Activated B cell treated with CpG ODN at 0.5 μM for 24 hours (primary cell): ENCODE data around the gene PRRX1. TPM values are rescaled to one million over a fixed set of nuclear protein-coding genes. Genes with fewer than 3 reads are reported as not detected.

ENCODE experiments used
- ATAC-seq: fragments of 200-7000 bp; cut with Tn5 transposase; one replicate; pipeline ENCODE4 v1.10.0; 2021; ENCODE audit warnings: low read depth, mild to moderate bottlenecking, moderate library complexity
- CTCF ChIA-PET: fragments of 350-600 bp; sonication (Branson Sonifier 250); formaldehyde crosslinking; loops from one replicate; lab custom pipeline; 2021; ENCODE audit warnings: antibody characterized with exemption; lab: Charles Lee
- POLR2A ChIA-PET: fragments of 350-600 bp; sonication (Branson Sonifier 250); formaldehyde crosslinking; loops from one replicate; lab custom pipeline; 2021; ENCODE audit warnings: antibody characterized with exemption; lab: Charles Lee
- DNase-seq: peaks from one replicate; pipeline ENCODE4 v3.0.0; 2022
- H3K27ac Mint-ChIP-seq: one replicate; pipeline ENCODE4 v1.8.0; 2020; ENCODE audit warnings: mixed read lengths
- H3K27me3 Mint-ChIP-seq: one replicate; pipeline ENCODE4 v1.8.0; 2021; ENCODE audit warnings: mixed read lengths
- H3K36me3 Mint-ChIP-seq: one replicate; pipeline ENCODE4 v1.8.0; 2021; ENCODE audit warnings: low read depth, mixed read lengths
- H3K4me1 Mint-ChIP-seq: one replicate; pipeline ENCODE4 v1.8.0; 2021; ENCODE audit warnings: mixed read lengths
- H3K4me3 Mint-ChIP-seq: one replicate; pipeline ENCODE4 v1.8.0; 2020; ENCODE audit warnings: mild to moderate bottlenecking, mixed read lengths
- H3K9me3 Mint-ChIP-seq: one replicate; pipeline ENCODE4 v1.8.0; 2020; ENCODE audit warnings: mixed read lengths
- intact Hi-C: fragments of 100-400 bp; cut with micrococcal nuclease; formaldehyde crosslinking; loops from one replicate; pipeline ENCODE4 v1.15.1; 2024
- total RNA-seq: library from RNA; stranded (reverse); gene quantifications from 2 replicates; pipeline ENCODE4 v1.2.3, GENCODE V29; 2022
- TF ChIP-seq, protein P1 (sequence below): fragments of 200-600 bp; IDR thresholded peaks from one replicate; pipeline ENCODE4 v1.8.0; 2022; ENCODE audit warnings: antibody characterized with exemption, mild to moderate bottlenecking

PRRX1 gene
- total RNA-seq, 1 donor from 2014 or later, result not detected

- TF ChIP-seq, protein P1, sequence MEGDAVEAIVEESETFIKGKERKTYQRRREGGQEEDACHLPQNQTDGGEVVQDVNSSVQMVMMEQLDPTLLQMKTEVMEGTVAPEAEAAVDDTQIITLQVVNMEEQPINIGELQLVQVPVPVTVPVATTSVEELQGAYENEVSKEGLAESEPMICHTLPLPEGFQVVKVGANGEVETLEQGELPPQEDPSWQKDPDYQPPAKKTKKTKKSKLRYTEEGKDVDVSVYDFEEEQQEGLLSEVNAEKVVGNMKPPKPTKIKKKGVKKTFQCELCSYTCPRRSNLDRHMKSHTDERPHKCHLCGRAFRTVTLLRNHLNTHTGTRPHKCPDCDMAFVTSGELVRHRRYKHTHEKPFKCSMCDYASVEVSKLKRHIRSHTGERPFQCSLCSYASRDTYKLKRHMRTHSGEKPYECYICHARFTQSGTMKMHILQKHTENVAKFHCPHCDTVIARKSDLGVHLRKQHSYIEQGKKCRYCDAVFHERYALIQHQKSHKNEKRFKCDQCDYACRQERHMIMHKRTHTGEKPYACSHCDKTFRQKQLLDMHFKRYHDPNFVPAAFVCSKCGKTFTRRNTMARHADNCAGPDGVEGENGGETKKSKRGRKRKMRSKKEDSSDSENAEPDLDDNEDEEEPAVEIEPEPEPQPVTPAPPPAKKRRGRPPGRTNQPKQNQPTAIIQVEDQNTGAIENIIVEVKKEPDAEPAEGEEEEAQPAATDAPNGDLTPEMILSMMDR, result no peak
- no peaks in the 10 kb centered on the region for H3K36me3 Mint-ChIP-seq
- H3K27ac Mint-ChIP-seq, result no peak overlapping the region
- H3K4me1 Mint-ChIP-seq, result no peaks in the 10 kb centered on the region
- intact Hi-C loops, result no loop called here
- CTCF ChIA-PET, result no interaction called here
- no peak overlapping the region for H3K4me3 Mint-ChIP-seq
- peaks cover 5% of the 10 kb centered on the region for H3K9me3 Mint-ChIP-seq
- POLR2A ChIA-PET, result no interaction called here
- peaks cover 2% of the 10 kb centered on the region for H3K27me3 Mint-ChIP-seq
- DNase-seq, result no peak
- no peak for ATAC-seq
These were observed 29.0 kb upstream of the PRRX1 start for GRCh38 chr1:170634824-170635410.

- no peaks in the 10 kb centered on the region for H3K27me3 Mint-ChIP-seq
- POLR2A ChIA-PET, result no interaction called here
- no peak overlapping the region for H3K27ac Mint-ChIP-seq
- no peak for DNase-seq
- ATAC-seq, result no peak
- no peak overlapping the region for H3K4me3 Mint-ChIP-seq
- no peaks in the 10 kb centered on the region for H3K4me1 Mint-ChIP-seq
- intact Hi-C loops, result no loop called here
- CTCF ChIA-PET, result no interaction called here
- H3K9me3 Mint-ChIP-seq, result peaks cover 5% of the 10 kb centered on the region
- TF ChIP-seq, protein P1, result no peak
- no peaks in the 10 kb centered on the region for H3K36me3 Mint-ChIP-seq
These were observed 23.4 kb upstream of the PRRX1 start for GRCh38 chr1:170640581-170640980.

DNA sequence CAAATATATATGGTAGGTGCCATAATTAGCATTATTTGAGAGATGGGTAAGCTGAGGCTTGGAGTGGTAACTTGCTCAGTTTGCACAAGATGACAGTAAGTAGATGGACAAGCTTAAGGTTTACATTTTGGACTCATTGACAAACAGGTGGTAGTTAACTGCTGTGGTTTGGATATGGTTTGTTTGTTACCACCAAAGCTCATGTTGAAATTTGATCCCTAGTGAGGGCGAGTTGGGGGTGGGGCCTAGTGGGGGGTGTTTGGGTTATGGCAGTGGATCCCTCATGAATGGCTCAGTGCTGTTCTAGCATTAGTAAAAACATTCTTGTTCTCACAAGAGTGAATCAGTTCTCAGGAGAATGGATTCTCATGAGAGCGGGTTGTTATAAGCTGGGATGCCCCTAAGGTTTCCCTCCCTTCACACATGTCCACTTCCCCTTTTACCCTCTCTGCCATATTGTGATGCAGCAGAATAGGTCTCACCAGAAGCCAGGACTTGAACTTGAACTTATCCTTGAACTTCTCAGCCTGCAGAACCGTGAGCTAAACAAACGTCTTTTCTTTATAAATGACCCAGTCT, 6.6 kb upstream of the PRRX1 start:
- DNase-seq (no peak), ATAC-seq (no peak)
- Mint-ChIP-seq H3K4me3 (no peak overlapping the region), H3K27ac (no peak overlapping the region), H3K9me3 (no peaks in the 10 kb centered on the region), H3K36me3 (no peaks in the 10 kb centered on the region), H3K4me1 (no peaks in the 10 kb centered on the region), H3K27me3 (peaks cover 52% of the 10 kb centered on the region)
- intact Hi-C loops, result no loop called here
- ChIA-PET POLR2A (no interaction called here), CTCF (no interaction called here)
- TF ChIP-seq, protein P1, result no peak

DNA sequence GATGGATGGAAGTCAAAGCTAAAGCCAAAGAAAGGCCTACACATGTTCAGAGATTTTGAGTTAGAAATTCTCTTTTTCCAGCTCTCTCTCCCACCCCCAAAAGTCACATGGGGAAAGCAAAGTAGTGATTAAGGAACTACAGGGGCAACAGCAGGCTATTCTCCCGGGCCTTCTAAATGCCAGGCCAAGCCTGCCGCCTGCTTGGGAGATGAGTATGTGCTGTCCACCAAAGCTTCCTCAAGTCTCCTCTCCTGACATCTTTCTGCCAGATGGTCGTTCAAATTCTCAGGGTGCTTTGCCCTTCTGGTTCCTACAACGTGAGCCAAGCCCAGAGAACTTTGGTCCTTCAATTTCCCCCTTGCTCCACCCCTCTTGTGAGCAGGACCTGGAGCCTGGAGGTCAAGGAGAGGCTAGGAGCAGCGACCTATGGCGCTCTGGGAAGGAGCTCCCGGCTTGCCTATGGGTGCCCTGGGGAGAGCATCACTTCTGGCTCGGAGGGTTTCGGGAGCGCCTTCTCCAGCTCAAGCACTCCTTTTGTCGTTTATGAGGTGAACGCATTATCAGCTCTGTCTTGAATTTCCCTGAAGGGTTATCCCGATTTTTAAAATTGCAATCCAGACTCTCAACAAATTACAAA, 4.4 kb upstream of the PRRX1 start:
- ATAC-seq, result no peak
- TF ChIP-seq, protein P1, result no peak
- peaks cover 9% of the 10 kb centered on the region for H3K4me1 Mint-ChIP-seq
- no peak for DNase-seq
- H3K9me3 Mint-ChIP-seq, result no peaks in the 10 kb centered on the region
- no peak overlapping the region for H3K27ac Mint-ChIP-seq
- H3K4me3 Mint-ChIP-seq, result no peak overlapping the region
- H3K36me3 Mint-ChIP-seq, result no peaks in the 10 kb centered on the region
- ChIA-PET CTCF (no interaction called here), POLR2A (interaction anchor here (0.7 kb wide), 1 partner anchor 544 kb away, joined by 4 read pairs; no protein-coding TSS in a partner anchor)
- intact Hi-C loops, result loop anchor here (10.0 kb wide), 1 partner anchor 735 kb away; no protein-coding TSS in a partner anchor
- peaks cover 49% of the 10 kb centered on the region for H3K27me3 Mint-ChIP-seq

DNA sequence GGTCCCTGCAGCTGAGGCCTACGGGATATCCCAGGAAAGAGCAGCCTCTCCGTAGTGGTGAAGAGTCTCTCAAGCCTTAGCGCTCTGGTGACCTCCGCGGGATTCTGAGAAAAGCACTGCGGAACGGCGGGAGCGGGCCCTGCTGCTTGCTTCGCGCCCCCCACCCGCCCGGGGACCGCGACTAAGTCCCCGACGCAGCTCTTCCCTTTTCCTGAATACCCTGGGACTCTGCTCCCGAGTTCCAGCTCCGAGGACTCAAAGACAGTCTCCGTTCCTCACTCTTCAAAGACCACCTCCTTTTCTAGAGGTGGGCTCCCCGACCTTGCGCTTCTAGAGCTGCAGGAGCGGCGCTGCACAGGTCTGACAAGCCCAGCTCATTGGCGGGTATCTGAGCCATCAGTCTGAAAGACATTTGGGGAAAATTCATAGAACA, 3.6 kb upstream of the PRRX1 start:
- Mint-ChIP-seq H3K9me3 (no peaks in the 10 kb centered on the region), H3K27ac (no peak overlapping the region), H3K4me1 (peaks cover 12% of the 10 kb centered on the region), H3K4me3 (no peak overlapping the region), H3K36me3 (no peaks in the 10 kb centered on the region), H3K27me3 (peaks cover 53% of the 10 kb centered on the region)
- intact Hi-C loops, result loop anchor here (10.0 kb wide), 1 partner anchor 735 kb away; no protein-coding TSS in a partner anchor
- TF ChIP-seq, protein P1, result no peak
- POLR2A ChIA-PET, result interaction anchor here (0.7 kb wide), 1 partner anchor 545 kb away, joined by 4 read pairs; no protein-coding TSS in a partner anchor
- ATAC-seq (no peak), DNase-seq (no peak)
- CTCF ChIA-PET, result no interaction called here
